Cardiac muscle cell (in vitro differentiated cells and primary cell): ENCODE measurements around the gene CD79A. TPM values are rescaled to one million over a fixed set of nuclear protein-coding genes. Genes with fewer than 3 reads are reported as not detected.

Source experiments
- DNase-seq, 2 donors: peaks; one replicate each; pipeline versions ENCODE4 v3.0.0 to v3.0.0-alpha.2; 2010 to 2017; ENCODE audit warnings: low read depth in 1 of 2, low spot score in 1 of 2
- H3K27ac ChIP-seq: fragments of 200-600 bp; sonication (generic); 2 replicates; pipeline ENCODE4 v1.5.1; 2016
- H3K27me3 ChIP-seq: fragments of 200-600 bp; sonication (generic); 2 replicates; pipeline ENCODE4 v1.6.0; 2016; ENCODE audit warnings: control low read depth
- H3K36me3 ChIP-seq: fragments of 200-600 bp; sonication (generic); 2 replicates; pipeline ENCODE4 v1.5.1; 2016; ENCODE audit warnings: control low read depth
- H3K4me1 ChIP-seq: fragments of 200-600 bp; sonication (generic); 2 replicates; pipeline ENCODE4 v1.8.1; 2017; ENCODE audit warnings: low read depth, mild to moderate bottlenecking, mixed run types
- H3K4me3 ChIP-seq: fragments of 200-600 bp; sonication (generic); 2 replicates; pipeline ENCODE4 v1.5.1; 2016; ENCODE audit warnings: mild to moderate bottlenecking
- H3K9me3 ChIP-seq: fragments of 200-600 bp; sonication (generic); 2 replicates; pipeline ENCODE4 v1.5.1; 2017; ENCODE audit warnings: low read depth, mild to moderate bottlenecking, control low read depth
- polyA plus RNA-seq: library from polyadenylated mRNA; unstranded; fragments of >200 nt; fragmentation: Nextera tagmentation; extraction: Ambion mirVana; gene quantifications from 2 replicates; pipeline ENCODE4 v1.2.1, GENCODE V29; 2016
- total RNA-seq: library from RNA; depleted of rRNA; stranded (reverse); fragments of >200 nt; gene quantifications from 2 replicates; pipeline ENCODE4 v1.2.3, GENCODE V29; 2016
- TF ChIP-seq, protein P1 (sequence below): IDR thresholded peaks from 2 replicates; pipeline ENCODE4 v1.5.1; 2012; ENCODE audit warnings: low read depth, mild to moderate bottlenecking, low read length

CD79A gene
- total RNA-seq (0.11 TPM in 1 of 2 replicates, not detected in the other), polyA plus RNA-seq (0.22 and 0.24 TPM in 2 replicates)

DNA sequence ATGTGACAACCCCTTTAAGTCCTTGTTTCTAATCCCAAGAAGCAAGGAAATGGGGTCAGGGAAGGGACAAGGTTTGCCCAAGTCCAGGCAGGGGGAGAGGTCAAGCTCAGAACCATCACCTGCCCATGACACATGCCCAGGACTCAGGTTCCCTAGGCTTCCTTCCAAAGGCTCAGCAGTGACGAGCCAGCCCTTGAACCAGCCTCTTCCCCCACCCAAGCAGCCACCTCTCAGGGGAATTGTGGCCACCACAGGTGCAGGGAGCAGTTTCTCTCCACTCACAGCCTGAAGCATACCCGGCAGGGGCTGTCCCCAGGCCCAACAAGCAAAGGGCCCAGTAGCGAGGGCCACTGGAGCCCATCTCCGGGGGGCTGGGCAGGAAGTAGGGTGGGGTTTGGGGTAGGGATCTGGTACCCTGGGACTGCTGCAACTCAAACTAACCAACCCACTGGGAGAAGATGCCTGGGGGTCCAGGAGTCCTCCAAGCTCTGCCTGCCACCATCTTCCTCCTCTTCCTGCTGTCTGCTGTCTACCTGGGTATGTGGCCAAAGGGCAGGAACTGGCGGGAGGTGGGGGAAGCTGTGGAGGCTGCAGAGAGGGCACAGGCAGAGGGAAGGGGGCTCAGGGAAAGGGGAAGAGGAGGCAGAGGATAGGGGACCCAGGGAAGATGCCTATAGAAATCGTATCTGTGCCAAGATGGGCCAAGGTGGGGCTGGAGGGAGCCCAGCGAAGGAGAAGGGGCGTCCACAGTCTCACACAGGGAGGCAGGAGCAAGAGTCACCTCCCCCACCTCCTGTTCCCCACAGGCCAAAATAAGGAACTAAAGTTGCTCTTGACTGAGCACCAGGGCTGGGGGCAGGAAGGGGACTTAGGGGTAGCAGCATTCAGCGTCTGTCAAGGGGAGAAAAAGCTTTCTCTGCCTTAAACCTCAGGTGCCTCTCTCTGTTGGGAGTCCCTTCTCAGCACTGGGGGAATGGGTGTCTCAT, at the start of gene CD79A:
CD79A (plus strand) TSS at position 433 of the 986 bp plus-strand sequence; CDS start at position 459, 26 bp downstream.
- H3K9me3 ChIP-seq, result no peaks in the 10 kb centered on the region
- H3K36me3 ChIP-seq, result no peaks in the 10 kb centered on the region
- DNase-seq, result no peak
- no peak within 1 kb of the TSS for H3K27ac ChIP-seq
- no peaks in the 10 kb centered on the region for H3K4me1 ChIP-seq
- TF ChIP-seq, protein P1, sequence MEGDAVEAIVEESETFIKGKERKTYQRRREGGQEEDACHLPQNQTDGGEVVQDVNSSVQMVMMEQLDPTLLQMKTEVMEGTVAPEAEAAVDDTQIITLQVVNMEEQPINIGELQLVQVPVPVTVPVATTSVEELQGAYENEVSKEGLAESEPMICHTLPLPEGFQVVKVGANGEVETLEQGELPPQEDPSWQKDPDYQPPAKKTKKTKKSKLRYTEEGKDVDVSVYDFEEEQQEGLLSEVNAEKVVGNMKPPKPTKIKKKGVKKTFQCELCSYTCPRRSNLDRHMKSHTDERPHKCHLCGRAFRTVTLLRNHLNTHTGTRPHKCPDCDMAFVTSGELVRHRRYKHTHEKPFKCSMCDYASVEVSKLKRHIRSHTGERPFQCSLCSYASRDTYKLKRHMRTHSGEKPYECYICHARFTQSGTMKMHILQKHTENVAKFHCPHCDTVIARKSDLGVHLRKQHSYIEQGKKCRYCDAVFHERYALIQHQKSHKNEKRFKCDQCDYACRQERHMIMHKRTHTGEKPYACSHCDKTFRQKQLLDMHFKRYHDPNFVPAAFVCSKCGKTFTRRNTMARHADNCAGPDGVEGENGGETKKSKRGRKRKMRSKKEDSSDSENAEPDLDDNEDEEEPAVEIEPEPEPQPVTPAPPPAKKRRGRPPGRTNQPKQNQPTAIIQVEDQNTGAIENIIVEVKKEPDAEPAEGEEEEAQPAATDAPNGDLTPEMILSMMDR, result no peak
- H3K27me3 ChIP-seq, result no peaks in the 10 kb centered on the region
- no peak within 1 kb of the TSS for H3K4me3 ChIP-seq

DNA sequence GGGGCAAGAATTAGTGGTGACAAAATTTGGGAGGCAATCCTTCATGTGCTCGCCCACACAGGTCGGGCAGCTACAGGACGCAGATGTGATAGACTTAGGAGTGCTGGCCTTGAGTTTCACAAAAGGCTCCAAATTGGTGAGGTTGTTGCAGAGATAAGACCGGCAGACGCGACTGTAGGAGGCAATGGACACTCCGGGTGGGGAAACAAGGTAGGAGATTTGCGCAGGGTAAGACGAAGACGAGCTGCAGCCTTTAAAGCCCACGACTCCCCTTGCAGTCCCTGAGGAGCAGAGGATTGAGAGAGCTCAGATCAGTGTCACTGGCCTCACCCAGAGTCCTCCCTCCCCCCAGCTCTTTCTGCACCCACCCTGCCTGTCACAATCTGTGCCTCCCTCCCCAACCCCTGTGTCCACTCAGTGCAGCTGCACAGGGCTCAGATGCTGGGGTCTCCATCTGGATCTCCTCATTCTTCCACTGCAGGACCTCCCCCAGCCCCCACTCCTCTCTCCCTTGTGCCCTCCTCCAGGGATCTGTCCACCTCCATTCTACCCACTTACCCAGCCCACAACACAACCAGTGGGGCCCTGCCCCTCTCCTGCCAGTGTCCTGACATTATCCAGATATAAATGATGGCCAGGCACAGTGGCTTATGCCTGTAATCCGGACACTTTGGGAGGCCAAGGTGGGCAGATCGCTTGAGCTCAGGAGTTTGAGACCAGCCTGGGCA, 38.9 kb upstream of the CD79A start:
- TF ChIP-seq, protein P1, result no peak
- no peaks in the 10 kb centered on the region for H3K4me1 ChIP-seq
- H3K4me3 ChIP-seq, result no peak overlapping the region
- H3K27me3 ChIP-seq, result no peaks in the 10 kb centered on the region
- no peaks in the 10 kb centered on the region for H3K36me3 ChIP-seq
- H3K9me3 ChIP-seq, result no peaks in the 10 kb centered on the region
- no peak for DNase-seq
- no peak overlapping the region for H3K27ac ChIP-seq

GRCh38 chr19:41839211-41839610, 37.9 kb upstream of the CD79A start:
- Histone ChIP-seq H3K4me1 (no peaks in the 10 kb centered on the region), H3K27me3 (no peaks in the 10 kb centered on the region), H3K4me3 (no peak overlapping the region), H3K27ac (no peak overlapping the region), H3K9me3 (no peaks in the 10 kb centered on the region), H3K36me3 (no peaks in the 10 kb centered on the region)
- no peak for DNase-seq
- TF ChIP-seq, protein P1, result no peak

- Histone ChIP-seq H3K4me3 (no peak overlapping the region), H3K9me3 (no peaks in the 10 kb centered on the region), H3K4me1 (no peaks in the 10 kb centered on the region), H3K27ac (no peak overlapping the region), H3K27me3 (no peaks in the 10 kb centered on the region), H3K36me3 (no peaks in the 10 kb centered on the region)
- TF ChIP-seq, protein P1, result no peak
- DNase-seq, result no peak
Observed at GRCh38 chr19:41843371-41843770, 33.7 kb upstream of the CD79A start.

DNA sequence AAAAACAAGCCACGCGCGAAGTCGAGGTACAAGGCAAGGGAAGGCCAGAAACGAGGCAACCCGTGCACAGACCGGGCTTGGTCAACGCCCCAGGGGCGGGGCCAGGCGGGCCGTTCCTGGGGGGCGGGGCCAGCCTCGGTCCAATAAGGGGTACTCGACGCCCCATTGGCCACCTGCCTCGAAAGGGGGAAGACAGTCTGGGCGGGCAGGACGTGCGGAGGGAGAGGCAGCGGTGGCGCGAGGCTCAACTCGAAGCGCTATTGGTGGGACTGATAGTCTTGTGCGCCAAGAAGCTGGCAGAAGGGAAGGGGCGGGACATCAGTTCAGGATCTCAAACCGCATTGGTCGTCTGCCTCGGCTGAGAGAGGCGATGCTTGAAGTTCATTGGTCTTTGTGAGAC, 32.5 kb upstream of the CD79A start, which contains the start of gene LYPD4:
LYPD4 (minus strand) TSS at position 83 of the 400 bp plus-strand sequence. CDS start 5,398 bp downstream, outside the sequence.
- H3K27ac ChIP-seq, result no peak within 1 kb of the TSS
- no peak for DNase-seq
- TF ChIP-seq, protein P1, result no peak
- H3K36me3 ChIP-seq, result no peaks in the 10 kb centered on the region
- no peak within 1 kb of the TSS for H3K4me3 ChIP-seq
- no peaks in the 10 kb centered on the region for H3K27me3 ChIP-seq
- no peaks in the 10 kb centered on the region for H3K4me1 ChIP-seq
- H3K9me3 ChIP-seq, result no peaks in the 10 kb centered on the region
